GM23338 (cell line): ENCODE results near the gene HS6ST2. TPM values are rescaled to one million over a fixed set of nuclear protein-coding genes. Genes with fewer than 3 reads are reported as not detected.

Experiments
- ATAC-seq: fragments of 200-7000 bp; cut with Tn5 transposase; 3 replicates; pipeline ENCODE4 v1.9.1; 2020
- DNase-seq: peaks from one replicate; pipeline ENCODE4 v3.0.0-alpha.2; 2015; ENCODE audit warnings: low spot score
- H2AFZ ChIP-seq: fragments of 200-600 bp; sonication (generic); 2 replicates; pipeline ENCODE4 v1.8.0; 2016; ENCODE audit warnings: antibody characterized with exemption, mild to moderate bottlenecking, moderate library complexity
- H3F3A ChIP-seq: fragments of 200-600 bp; sonication (generic); replicated peaks from 2 replicates; pipeline ENCODE4 v1.8.0; 2017; ENCODE audit warnings: antibody characterized with exemption, mixed run types, low read depth
- H3K27ac ChIP-seq: fragments of 200-600 bp; sonication (generic); 2 replicates; pipeline ENCODE4 v1.6.1; 2016; ENCODE audit warnings: low read depth
- H3K27me3 ChIP-seq: fragments of 200-600 bp; sonication (generic); 2 replicates; pipeline ENCODE4 v1.8.0; 2016; ENCODE audit warnings: mild to moderate bottlenecking, mixed run types, moderate library complexity; ENCODE audit not compliant: insufficient read depth
- H3K36me3 ChIP-seq: fragments of 200-600 bp; sonication (generic); 2 replicates; pipeline ENCODE4 v1.8.0; 2016; ENCODE audit warnings: mild to moderate bottlenecking; ENCODE audit not compliant: insufficient read depth
- H3K4me1 ChIP-seq: fragments of 200-600 bp; sonication (generic); 2 replicates; pipeline ENCODE4 v1.8.0; 2016; ENCODE audit warnings: mild to moderate bottlenecking, moderate library complexity; ENCODE audit not compliant: insufficient read depth
- H3K4me2 ChIP-seq: fragments of 200-600 bp; sonication (generic); 2 replicates; pipeline ENCODE4 v1.7.1; 2017; ENCODE audit warnings: mixed run types
- H3K4me3 ChIP-seq: fragments of 200-600 bp; sonication (generic); 2 replicates; pipeline ENCODE4 v1.6.1; 2016; ENCODE audit warnings: mixed run types
- H3K79me2 ChIP-seq: fragments of 200-600 bp; sonication (generic); replicated peaks from 2 replicates; pipeline ENCODE4 v1.8.0; 2017; ENCODE audit warnings: mild to moderate bottlenecking; ENCODE audit not compliant: insufficient read depth
- H3K9me2 ChIP-seq: fragments of 200-600 bp; sonication (generic); 2 replicates; pipeline ENCODE4 v1.8.0; 2017; ENCODE audit not compliant: insufficient read depth
- H4K20me1 ChIP-seq: fragments of 200-600 bp; sonication (generic); replicated peaks from 2 replicates; pipeline ENCODE4 v1.8.0; 2017; ENCODE audit warnings: mild to moderate bottlenecking; ENCODE audit not compliant: insufficient read depth
- H3K27ac Mint-ChIP-seq: 2 replicates; pipeline ENCODE4 v1.8.0; 2020; ENCODE audit warnings: inconsistent platforms, mild to moderate bottlenecking, moderate library complexity, mixed read lengths
- H3K27me3 Mint-ChIP-seq: 3 replicates; pipeline ENCODE4 v1.8.0; 2022; ENCODE audit warnings: low read depth, mild to moderate bottlenecking, moderate library complexity, mixed read lengths, inconsistent platforms; ENCODE audit not compliant: insufficient read depth, poor library complexity
- H3K36me3 Mint-ChIP-seq: 3 replicates; pipeline ENCODE4 v1.8.0; 2021; ENCODE audit warnings: low read depth, mild to moderate bottlenecking, inconsistent platforms, moderate library complexity, mixed read lengths
- H3K4me1 Mint-ChIP-seq: 3 replicates; pipeline ENCODE4 v1.8.0; 2020; ENCODE audit warnings: mild to moderate bottlenecking, inconsistent platforms, mixed read lengths
- H3K4me3 Mint-ChIP-seq: 3 replicates; pipeline ENCODE4 v1.8.0; 2021; ENCODE audit warnings: moderate library complexity, mild to moderate bottlenecking, inconsistent platforms, mixed read lengths
- H3K9me3 Mint-ChIP-seq: 3 replicates; pipeline ENCODE4 v1.8.0; 2020; ENCODE audit warnings: moderate library complexity, mild to moderate bottlenecking, inconsistent platforms, mixed read lengths
- EZH2phosphoT487 ChIP-seq: fragments of 200-600 bp; sonication (generic); IDR thresholded peaks from one replicate; pipeline ENCODE4 v1.8.1; 2018; ENCODE audit warnings: antibody characterized with exemption; ENCODE audit not compliant: unreplicated experiment
- REST ChIP-seq: IDR thresholded peaks from one replicate; pipeline ENCODE4 v1.6.1; 2018; ENCODE audit warnings: antibody characterized with exemption; ENCODE audit not compliant: unreplicated experiment
- ZNF114 ChIP-seq: fragments of 250-450 bp; sonication (Bioruptor Pico); IDR thresholded peaks from 2 replicates; pipeline ENCODE4 v1.5.0; 2020; ENCODE audit warnings: mild to moderate bottlenecking, moderate library complexity
- ZNF331 ChIP-seq: fragments of 250-450 bp; sonication (Bioruptor Pico); IDR thresholded peaks from 2 replicates; pipeline ENCODE4 v1.5.0; 2020; ENCODE audit warnings: low read depth, mild to moderate bottlenecking, moderate library complexity
- ZNF462 ChIP-seq: fragments of 250-450 bp; sonication (Bioruptor Pico); IDR thresholded peaks from 2 replicates; pipeline ENCODE4 v1.5.0; 2020; ENCODE audit warnings: mild to moderate bottlenecking, moderate library complexity
- polyA plus RNA-seq: library from polyadenylated mRNA; unstranded; fragments of >200 nt; fragmentation: Nextera tagmentation; extraction: Ambion mirVana; gene quantifications from 2 replicates; pipeline ENCODE4 v1.2.1, GENCODE V29; 2016
- total RNA-seq: library from RNA; depleted of rRNA; stranded (reverse); fragments of >200 nt; shearing (Covaris generic); gene quantifications from 2 replicates; pipeline ENCODE4 v1.2.3, GENCODE V29; 2014

Gene HS6ST2
- total and polyA plus RNA-seq, 2 experiments from 2014 or later, result 0.82 to 4.8 TPM

- TF ChIP-seq ZNF462 (CRISPR knock-in tag), result no peak
- no peak for TF ChIP-seq EZH2phosphoT487
- TF ChIP-seq ZNF114 (CRISPR knock-in tag), result no peak
- no peak for TF ChIP-seq ZNF331 (CRISPR knock-in tag)
These were observed 347.9 kb downstream of the HS6ST2 start (continued) for GRCh38 chrX:132610536-132610935.

DNA sequence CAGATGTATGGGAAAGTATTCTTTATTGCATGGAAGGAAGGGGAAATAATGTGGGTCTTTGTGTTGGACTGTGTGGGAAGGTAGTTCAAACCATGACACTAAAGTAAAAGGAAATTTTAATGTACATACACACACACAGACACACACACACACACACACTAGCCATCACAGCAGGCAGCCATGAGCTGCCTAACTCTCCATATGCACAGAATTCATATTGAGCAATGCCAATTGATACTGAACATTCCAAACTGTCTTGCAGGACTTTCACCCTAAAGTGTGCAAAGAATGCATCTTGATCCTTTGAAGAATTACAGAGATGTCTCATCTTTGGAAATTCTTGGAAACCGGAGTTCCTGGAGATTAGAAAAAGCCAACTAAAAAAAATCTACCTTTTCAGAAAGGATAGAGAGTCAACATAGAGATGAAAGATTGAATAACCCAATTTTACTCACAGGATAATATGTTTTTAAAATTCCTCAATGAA lies 349.0 kb downstream of the HS6ST2 start:
- Mint-ChIP-seq H3K27ac (no peak overlapping the region), H3K4me3 (no peak overlapping the region), H3K36me3 (no peaks in the 10 kb centered on the region), H3K9me3 (no peaks in the 10 kb centered on the region), H3K4me1 (no peaks in the 10 kb centered on the region), H3K27me3 (no peaks in the 10 kb centered on the region)
- H3K4me1 ChIP-seq, result no peaks in the 10 kb centered on the region
- no peaks in the 10 kb centered on the region for H3K79me2 ChIP-seq
- no peak for ATAC-seq
- H3K4me3 ChIP-seq, result no peak overlapping the region
- no peaks in the 10 kb centered on the region for H3K36me3 ChIP-seq
- TF ChIP-seq ZNF331 (CRISPR knock-in tag) (no peak), REST (no peak)
- H3K9me2 ChIP-seq, result no peaks in the 10 kb centered on the region
- no peak overlapping the region for H2AFZ ChIP-seq
- no peak for DNase-seq
- H3K4me2 ChIP-seq, result no peak overlapping the region
- H3K27me3 ChIP-seq, result no peaks in the 10 kb centered on the region
- H3F3A ChIP-seq, result no peaks in the 10 kb centered on the region
- H4K20me1 ChIP-seq, result no peaks in the 10 kb centered on the region
- H3K27ac ChIP-seq, result no peak overlapping the region
